ENCODE data around the gene KRTAP10-11.
"Not testable (repeated sequence)": the region's sequence is repeated elsewhere in the genome, so short reads cannot be mapped to it uniquely, and the experiment has no call there.

The KRTAP10-11 gene

DNA sequence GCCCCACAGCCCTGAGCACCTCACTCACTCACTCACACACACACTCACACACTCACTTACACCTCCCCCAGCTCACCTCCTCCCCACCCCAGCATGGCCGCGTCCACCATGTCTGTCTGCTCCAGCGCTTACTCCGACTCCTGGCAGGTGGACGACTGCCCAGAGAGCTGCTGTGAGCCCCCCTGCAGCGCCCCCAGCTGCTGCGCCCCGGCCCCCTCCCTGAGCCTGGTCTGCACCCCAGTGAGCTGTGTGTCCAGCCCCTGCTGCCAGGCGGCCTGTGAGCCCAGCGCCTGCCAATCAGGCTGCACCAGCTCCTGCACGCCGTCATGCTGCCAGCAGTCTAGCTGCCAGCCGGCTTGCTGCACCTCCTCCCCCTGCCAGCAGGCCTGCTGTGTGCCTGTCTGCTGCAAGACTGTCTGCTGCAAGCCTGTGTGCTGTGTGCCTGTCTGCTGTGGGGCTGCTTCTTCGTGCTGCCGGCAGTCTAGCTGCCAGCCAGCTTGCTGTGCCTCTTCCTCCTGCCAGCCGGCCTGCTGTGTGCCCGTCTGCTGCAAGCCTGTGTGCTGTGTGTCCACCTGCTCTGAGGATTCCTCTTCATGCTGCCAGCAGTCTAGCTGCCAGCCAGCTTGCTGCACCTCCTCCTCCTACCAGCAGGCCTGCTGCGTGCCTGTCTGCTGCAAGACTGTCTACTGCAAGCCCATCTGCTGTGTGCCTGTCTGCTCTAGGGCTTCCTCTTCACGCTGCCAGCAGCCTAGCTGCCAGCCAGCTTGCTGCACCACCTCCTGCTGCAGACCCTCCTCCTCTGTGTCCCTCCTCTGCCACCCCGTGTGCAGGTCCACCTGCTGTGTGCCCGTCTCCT lies at the start of gene KRTAP10-11:
Gene KRTAP10-11, plus strand, starts transcription at position 49 of the 856 bp plus-strand sequence. Its CDS starts 45 bp downstream, at position 94.
- DNase-seq (ENCODE audit: low read depth in 2 of 2), result not testable (repeated sequence)

DNA sequence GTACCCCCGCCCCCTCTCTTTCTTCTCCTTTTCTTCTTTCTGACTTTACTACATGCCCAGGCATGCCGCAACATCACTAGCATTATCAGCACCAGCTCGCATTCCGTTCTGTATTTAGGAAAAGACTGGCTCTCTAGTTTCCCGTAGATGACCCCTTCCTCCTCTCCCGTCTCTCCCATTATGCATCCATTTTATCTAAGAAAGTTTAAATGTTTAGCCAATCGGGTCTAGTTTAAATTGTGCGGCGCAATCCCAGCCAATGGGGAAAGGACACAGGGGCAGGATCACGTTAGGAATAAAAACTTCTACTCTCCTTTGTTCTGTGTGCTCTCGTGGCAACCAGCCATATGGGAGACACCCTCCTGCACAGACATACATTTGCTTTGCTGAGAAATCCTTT lies 48.2 kb upstream of the KRTAP10-11 start:
- no peak for DNase-seq (ENCODE audit: low read depth in 2 of 2)

DNA sequence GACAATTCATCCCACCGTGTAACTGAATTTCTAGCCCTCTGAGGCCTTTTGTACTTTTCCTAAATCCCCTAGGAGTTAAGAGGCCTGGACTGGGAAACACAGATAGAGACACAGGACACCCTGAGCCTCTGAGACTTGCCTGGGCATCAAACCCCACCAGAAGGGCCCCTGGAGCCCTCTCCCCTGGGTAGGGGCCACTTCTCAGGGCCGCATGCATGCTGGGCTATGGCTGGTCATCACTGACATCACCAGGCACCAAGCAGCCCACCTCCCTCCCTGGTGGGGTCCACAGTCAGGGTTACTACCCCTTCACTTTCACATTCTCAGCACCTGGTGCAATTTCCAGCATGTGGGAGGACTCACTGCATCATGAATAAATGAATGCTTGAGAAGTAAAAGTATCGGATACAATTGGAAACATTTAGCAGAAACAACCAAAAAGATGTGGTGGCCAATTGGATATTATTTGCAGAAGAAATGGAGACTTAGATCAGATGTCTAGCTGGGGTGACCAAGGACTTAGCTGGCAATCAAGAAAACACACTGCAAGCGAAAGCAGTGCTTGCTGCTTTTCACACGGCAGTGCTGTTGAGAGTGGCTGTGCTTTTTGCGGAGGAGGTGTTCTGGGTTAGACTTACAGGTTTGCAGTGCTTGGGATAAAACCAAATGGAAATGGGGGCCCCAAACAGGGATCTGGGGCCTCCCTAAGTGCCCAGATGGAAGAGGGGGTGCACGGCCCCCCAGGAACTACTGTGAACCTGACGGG lies 46.8 kb upstream of the KRTAP10-11 start:
- no peak for DNase-seq (ENCODE audit: low read depth in 2 of 2)

DNA sequence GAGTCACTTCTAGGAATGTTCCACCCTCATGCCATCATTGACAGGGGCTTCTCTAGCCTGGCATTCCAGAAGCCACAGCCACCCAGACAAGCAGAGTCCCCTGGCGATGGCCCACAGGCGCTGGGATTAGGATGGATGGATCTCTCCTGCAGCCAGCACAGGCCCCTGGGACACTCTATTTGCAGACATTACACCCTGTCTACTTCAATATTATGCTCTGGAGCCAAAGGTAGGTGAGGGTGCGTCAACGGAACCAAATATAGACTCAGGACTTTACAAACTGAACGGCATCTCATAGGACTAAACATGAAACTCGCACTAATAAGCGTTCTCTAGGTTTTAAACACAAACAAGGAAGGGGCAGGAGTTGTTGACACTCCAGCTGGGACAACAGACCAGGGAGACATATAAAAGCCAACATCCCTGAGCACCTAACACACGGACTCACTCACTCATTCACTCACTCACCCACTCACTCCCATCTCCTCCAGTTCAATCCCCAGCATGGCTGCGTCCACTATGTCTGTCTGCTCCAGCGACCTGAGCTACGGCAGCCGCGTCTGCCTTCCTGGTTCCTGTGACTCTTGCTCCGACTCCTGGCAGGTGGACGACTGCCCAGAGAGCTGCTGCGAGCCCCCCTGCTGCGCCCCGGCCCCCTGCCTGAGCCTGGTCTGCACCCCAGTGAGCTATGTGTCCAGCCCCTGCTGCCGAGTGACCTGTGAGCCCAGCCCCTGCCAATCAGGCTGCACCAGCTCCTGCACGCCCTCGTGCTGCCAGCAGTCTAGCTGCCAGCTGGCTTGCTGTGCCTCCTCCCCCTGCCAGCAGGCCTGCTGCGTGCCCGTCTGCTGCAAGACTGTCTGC lies 45.9 kb upstream of the KRTAP10-11 start, which contains the start of gene KRTAP10-7:
Gene KRTAP10-7, plus strand, starts transcription at position 480 of the 861 bp plus-strand sequence. Its CDS starts 25 bp downstream, at position 505.
- not testable (repeated sequence) for DNase-seq (ENCODE audit: low read depth in 2 of 2)

- not testable (repeated sequence) for DNase-seq (ENCODE audit: low read depth in 2 of 2)
Observed at GRCh38 chr21:44601091-44601490, 45.1 kb upstream of the KRTAP10-11 start.

GRCh38 chr21:44601596-44602462 lies 44.4 kb upstream of the KRTAP10-11 start:
- DNase-seq (ENCODE audit: low read depth in 2 of 2), result no peak

GRCh38 chr21:44602463-44602850 lies 43.8 kb upstream of the KRTAP10-11 start:
- no peak for DNase-seq (ENCODE audit: low read depth in 2 of 2)

DNA sequence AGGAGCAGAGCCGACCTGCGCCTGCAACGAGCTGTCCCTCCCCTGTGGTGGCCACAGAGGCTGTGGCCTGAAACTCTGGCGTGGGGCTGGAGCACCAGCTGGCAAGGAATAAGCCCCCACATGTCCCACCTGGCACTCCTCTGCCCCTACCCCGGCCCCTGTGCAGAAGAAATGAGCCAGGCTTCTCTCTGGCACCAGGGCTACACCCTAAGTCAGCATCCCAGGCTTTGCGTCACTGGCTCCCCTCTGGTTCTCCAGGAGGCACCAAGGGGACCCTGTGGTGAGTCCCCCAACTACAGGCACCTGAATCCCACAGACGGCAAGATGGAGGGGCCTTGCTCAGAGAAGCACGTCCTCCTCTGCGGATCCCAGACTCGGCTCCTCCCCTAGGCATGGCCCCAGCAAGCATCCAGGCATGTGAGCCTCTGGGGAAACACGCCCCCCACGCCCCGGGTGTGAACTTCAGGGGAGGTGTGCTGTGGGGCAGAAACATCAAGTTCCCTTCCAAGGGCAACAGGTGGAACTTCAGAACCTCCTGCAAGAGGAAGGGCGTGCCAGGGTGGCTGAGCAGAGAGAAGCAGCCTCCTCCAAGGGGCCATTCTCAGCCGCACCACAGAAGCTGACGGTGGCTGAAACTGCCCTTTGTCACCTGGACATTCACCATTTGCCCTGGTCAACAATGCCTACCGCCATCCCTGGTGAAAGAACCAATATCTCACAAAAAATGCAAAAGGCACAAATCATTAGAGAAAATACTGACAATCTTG lies 42.9 kb upstream of the KRTAP10-11 start:
- no peak for DNase-seq (ENCODE audit: low read depth in 2 of 2)

DNA sequence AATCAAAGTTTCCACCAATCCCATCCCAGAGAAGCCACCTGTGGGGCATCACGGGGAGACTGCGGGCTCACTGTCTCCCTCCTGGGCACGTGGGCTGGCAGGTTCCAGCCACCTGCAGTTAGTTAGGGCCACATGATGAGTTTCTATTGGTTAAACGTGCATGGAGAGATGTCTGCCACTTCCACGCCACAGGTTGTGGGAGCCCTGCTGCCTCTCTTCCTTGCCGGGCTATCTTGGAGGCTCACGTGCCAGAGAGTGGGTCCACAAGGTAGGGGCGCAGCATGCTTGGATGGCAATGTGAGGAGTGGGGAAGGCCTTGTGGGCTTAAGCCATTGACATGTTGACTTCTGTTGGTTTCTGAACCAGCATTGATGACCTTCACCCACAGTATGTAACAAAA lies 42.3 kb upstream of the KRTAP10-11 start:
- no peak for DNase-seq (ENCODE audit: low read depth in 2 of 2)

GRCh38 chr21:44606495-44606894 lies 39.7 kb upstream of the KRTAP10-11 start:
- DNase-seq (ENCODE audit: low read depth in 2 of 2), result no peak

DNA sequence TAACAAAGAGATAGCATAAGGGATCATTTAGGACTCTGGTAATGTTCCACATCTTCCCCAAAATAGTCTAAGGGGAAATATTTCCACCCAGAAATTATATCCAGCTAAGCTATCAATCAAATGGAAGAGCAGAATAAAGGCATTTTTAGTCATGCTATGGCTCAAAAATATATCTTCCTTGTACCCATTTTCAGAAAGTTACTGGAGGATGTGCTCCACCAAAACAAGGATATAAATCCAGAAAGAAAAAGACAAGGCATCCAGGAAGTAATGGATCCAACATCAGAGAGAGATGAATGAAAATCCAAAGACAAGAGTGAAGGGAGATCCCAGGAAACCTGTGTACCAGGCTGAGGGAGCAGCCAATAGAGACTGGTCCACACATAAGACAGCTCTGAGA lies 37.0 kb upstream of the KRTAP10-11 start:
- no peak for DNase-seq (ENCODE audit: low read depth in 2 of 2)

GRCh38 chr21:44610157-44610843 lies 35.9 kb upstream of the KRTAP10-11 start:
- DNase-seq (ENCODE audit: low read depth in 2 of 2), result not testable (repeated sequence)

GRCh38 chr21:44611551-44611950 lies 34.7 kb upstream of the KRTAP10-11 start:
- no peak for DNase-seq (ENCODE audit: low read depth in 2 of 2)

GRCh38 chr21:44612029-44612486 lies 34.2 kb upstream of the KRTAP10-11 start, which contains the start of gene KRTAP10-8:
TSS of gene KRTAP10-8 (plus strand) at chr21:44612079. CDS start at chr21:44612101, 22 bp downstream.
- no peak for DNase-seq (ENCODE audit: low read depth in 2 of 2)

- no peak for DNase-seq (ENCODE audit: low read depth in 2 of 2)
Observed at GRCh38 chr21:44612669-44613229, 33.5 kb upstream of the KRTAP10-11 start.

DNA sequence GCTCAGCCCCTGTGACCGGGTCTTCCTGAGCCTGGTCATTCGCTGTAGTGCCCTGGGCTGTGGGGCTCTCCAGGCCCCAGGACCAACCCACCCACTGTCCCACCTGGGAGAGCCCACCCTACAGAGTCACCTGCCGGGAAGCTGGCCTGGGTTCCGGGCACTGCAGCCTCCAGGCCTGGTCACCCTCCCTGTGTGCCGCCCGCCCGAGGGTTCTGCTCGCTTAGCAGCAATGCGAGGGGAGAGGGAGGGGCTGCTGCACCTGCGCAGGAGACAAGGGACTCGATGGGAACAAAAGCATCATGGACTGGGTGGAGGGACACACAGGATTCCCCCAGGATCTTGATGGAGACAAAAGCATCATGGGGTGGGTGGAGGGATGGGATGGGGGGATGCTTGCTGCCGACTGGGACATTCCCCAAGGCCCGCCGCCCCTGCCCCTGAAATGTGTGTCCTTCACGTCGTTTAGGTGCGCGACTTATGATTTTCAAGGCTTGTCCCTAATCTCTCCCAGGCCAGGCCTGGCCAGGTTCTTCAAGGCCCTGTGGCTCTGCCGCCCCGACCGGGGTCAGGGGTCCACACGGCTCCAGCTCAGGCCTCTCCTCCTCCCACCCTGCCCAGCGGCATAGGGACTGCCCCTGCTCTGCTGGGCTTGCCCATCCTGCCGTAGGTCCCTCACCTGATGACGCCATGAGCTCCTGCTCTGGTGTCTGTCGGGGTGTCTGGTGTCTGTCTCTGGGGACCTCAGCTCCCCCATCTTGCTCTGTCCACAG lies 32.6 kb upstream of the KRTAP10-11 start:
- DNase-seq (ENCODE audit: low read depth in 2 of 2), result no peak

- DNase-seq (ENCODE audit: low read depth in 2 of 2), result no peak
Observed at GRCh38 chr21:44614161-44614631, 32.0 kb upstream of the KRTAP10-11 start.

- no peak for DNase-seq (ENCODE audit: low read depth in 2 of 2)
Observed at GRCh38 chr21:44614961-44615391, 31.2 kb upstream of the KRTAP10-11 start.

Data from stimulated activated CD4-positive, alpha-beta T cell treated with anti-CD3 and anti-CD28 coated beads, Interleukin-12 subunit alpha, Interleukin-12 subunit beta, amount 100 ng/mL, for 24 hours (primary cell).